ENCODE data around the gene TMEM18.

The TMEM18 gene

DNA sequence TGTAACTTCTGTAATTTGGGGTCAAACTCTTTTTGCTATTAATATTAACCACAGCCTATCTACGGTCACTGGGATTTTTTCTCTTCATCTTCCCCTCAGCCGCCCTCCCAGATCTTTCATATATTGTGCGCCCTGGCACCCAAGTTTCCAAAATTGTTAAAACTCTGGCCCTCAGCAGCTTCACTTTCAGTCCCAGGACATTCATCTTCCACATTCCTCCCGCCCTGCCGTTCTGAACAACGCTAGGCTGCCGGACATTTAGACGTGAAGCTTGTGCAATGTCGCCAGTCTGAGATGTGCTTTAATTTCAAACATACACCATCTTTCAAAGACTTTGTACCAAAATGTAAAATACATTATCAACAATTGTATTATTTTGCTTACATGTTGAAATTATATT is 1.8 kb upstream of the TMEM18 start:
- Histone ChIP-seq H3K36me3 (ENCODE audit: insufficient read depth, low read length) (peaks cover 4% of the 10 kb centered on the region; the same call in 1 of the 2 replicates), H3K9me3 (ENCODE audit: low read depth, low read length) (no peaks in the 10 kb centered on the region), H3K27ac (no peak overlapping the region), H3K9ac (ENCODE audit: insufficient read length) (no peak overlapping the region), H3K4me3 (no peak overlapping the region)
- TF ChIP-seq POLR2AphosphoS5 (IDR thresholded peaks at IDR 0.05; ENCODE audit: borderline replicate concordance, low read depth, low read length) (no peak), FOXP2 (optimal IDR thresholded peaks at IDR 0.05; ENCODE audit: control extremely low read depth, extremely low read length, insufficient read depth) (no peak), EZH2 (IDR thresholded peaks at IDR 0.05) (no peak)
- DNase-seq (ENCODE audit: low read depth, low spot score) = no peak

GRCh38 chr2:677959-678550 is 849 bp upstream of the TMEM18 start:
- DNase-seq (ENCODE audit: low read depth, low spot score) = no peak
- TF ChIP-seq POLR2AphosphoS5 (IDR thresholded peaks at IDR 0.05; ENCODE audit: borderline replicate concordance, low read depth, low read length) (no peak), FOXP2 (optimal IDR thresholded peaks at IDR 0.05; ENCODE audit: control extremely low read depth, extremely low read length, insufficient read depth) (no peak), EZH2 (IDR thresholded peaks at IDR 0.05) (no peak)
- peak overlapping the region; percentile 99 for H3K27ac ChIP-seq
- H3K9me3 ChIP-seq (ENCODE audit: low read depth, low read length) = no peaks in the 10 kb centered on the region
- H3K36me3 ChIP-seq (ENCODE audit: insufficient read depth, low read length) = peaks cover 6% of the 10 kb centered on the region; the same call in 1 of the 2 replicates
- H3K4me3 ChIP-seq = peak overlapping the region; percentile 98
- peak overlapping the region; percentile 100 for H3K9ac ChIP-seq (ENCODE audit: insufficient read length)

- H3K36me3 ChIP-seq (ENCODE audit: insufficient read depth, low read length) = peaks cover 17% of the 10 kb centered on the region; the same call in 1 of the 2 replicates
- DNase-seq (ENCODE audit: low read depth, low spot score) = peak; percentile 65
- no peaks in the 10 kb centered on the region for H3K9me3 ChIP-seq (ENCODE audit: low read depth, low read length)
- no peak overlapping the region for H3K27ac ChIP-seq
- no peak for TF ChIP-seq FOXP2 (optimal IDR thresholded peaks at IDR 0.05; ENCODE audit: control extremely low read depth, extremely low read length, insufficient read depth)
- peak overlapping the region; percentile 51 for H3K9ac ChIP-seq (ENCODE audit: insufficient read length)
- peak overlapping the region; percentile 89 for H3K4me3 ChIP-seq
Observed at GRCh38 chr2:676647-677055, 555 bp downstream of the TMEM18 start.

DNA sequence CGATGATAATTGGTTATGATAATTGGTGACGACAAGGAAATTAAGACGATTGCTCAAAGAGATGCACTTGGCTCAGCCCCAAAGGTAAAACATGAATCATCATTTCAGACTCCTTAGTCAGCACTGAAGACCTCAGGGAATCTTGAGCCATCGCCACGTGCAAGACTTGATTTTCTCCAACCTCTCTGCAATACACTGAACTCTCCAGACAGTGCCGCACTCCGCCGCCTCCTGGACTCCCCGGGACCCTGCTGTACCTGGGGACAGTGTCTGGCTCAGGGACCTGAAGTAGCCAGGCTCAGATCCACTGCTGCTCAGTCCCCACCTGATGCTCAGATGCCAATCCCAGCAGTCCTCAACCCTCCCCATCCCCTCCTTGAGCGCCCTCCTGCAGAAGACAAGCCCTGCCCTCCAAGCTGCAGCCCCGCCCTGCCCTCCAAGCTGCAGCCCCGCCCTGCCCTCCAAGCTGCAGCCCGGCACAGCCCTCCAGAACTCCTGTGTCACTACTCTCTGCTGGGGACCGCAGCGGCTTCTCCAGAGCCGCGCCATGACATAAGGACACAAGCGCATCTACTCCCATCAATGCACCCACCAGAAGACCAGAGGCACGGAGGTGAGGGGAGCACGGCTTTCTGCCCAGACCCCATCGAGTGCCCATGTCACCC is 1.1 kb downstream of the TMEM18 start:
- no peaks in the 10 kb centered on the region for H3K9me3 ChIP-seq (ENCODE audit: low read depth, low read length)
- no peak for DNase-seq (ENCODE audit: low read depth, low spot score)
- H3K36me3 ChIP-seq (ENCODE audit: insufficient read depth, low read length) = peaks cover 17% of the 10 kb centered on the region; the same call in 1 of the 2 replicates
- H3K9ac ChIP-seq (ENCODE audit: insufficient read length) = peak overlapping the region; percentile 57
- H3K4me3 ChIP-seq = peak overlapping the region; percentile 89
- H3K27ac ChIP-seq = no peak overlapping the region
- TF ChIP-seq POLR2AphosphoS5 (IDR thresholded peaks at IDR 0.05; ENCODE audit: borderline replicate concordance, low read depth, low read length) (no peak), EZH2 (IDR thresholded peaks at IDR 0.05) (no peak), FOXP2 (optimal IDR thresholded peaks at IDR 0.05; ENCODE audit: control extremely low read depth, extremely low read length, insufficient read depth) (no peak)

DNA sequence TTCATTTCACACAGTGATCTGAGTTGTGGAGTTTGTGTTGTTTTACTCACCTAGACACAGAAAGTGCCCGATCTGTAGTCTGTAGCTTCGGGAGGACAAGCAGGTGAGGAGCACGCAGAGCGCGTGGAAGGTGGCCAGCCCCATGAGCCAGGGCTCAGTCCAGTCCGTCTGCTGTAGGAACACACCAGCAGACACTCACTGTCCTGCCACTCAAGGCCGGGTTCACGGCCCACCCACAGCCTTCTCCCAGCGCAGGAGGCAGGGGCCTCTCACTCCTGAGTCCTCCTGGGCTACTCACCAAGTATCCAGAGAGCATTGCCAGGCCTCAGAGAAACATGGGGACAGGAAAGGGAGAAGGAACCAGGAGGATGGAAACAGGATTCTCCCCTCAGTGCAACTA is 1.7 kb downstream of the TMEM18 start:
- Histone ChIP-seq H3K36me3 (ENCODE audit: insufficient read depth, low read length) (peaks cover 24% of the 10 kb centered on the region; the same call in 1 of the 2 replicates), H3K9ac (ENCODE audit: insufficient read length) (peak overlapping the region; percentile 57), H3K27ac (no peak overlapping the region), H3K9me3 (ENCODE audit: low read depth, low read length) (no peaks in the 10 kb centered on the region), H3K4me3 (peak overlapping the region; percentile 89; the same call in 1 of the 2 replicates)
- no peak for TF ChIP-seq EZH2 (IDR thresholded peaks at IDR 0.05)
- TF ChIP-seq POLR2AphosphoS5 (IDR thresholded peaks at IDR 0.05; ENCODE audit: borderline replicate concordance, low read depth, low read length) = no peak
- TF ChIP-seq FOXP2 (optimal IDR thresholded peaks at IDR 0.05; ENCODE audit: control extremely low read depth, extremely low read length, insufficient read depth) = no peak
- DNase-seq (ENCODE audit: low read depth, low spot score) = no peak

- no peak for DNase-seq (ENCODE audit: low read depth, low spot score)
- no peak overlapping the region for H3K27ac ChIP-seq
- peaks cover 28% of the 10 kb centered on the region; the same call in 1 of the 2 replicates for H3K36me3 ChIP-seq (ENCODE audit: insufficient read depth, low read length)
- no peak overlapping the region for H3K9ac ChIP-seq (ENCODE audit: insufficient read length)
- no peak overlapping the region for H3K4me3 ChIP-seq
- no peaks in the 10 kb centered on the region for H3K9me3 ChIP-seq (ENCODE audit: low read depth, low read length)
- no peak for TF ChIP-seq FOXP2 (optimal IDR thresholded peaks at IDR 0.05; ENCODE audit: control extremely low read depth, extremely low read length, insufficient read depth)
- TF ChIP-seq POLR2AphosphoS5 (IDR thresholded peaks at IDR 0.05; ENCODE audit: borderline replicate concordance, low read depth, low read length) = no peak
- TF ChIP-seq EZH2 (IDR thresholded peaks at IDR 0.05) = no peak
Observed at GRCh38 chr2:675051-675450, 2.2 kb downstream of the TMEM18 start.

- Histone ChIP-seq H3K27ac (no peak overlapping the region), H3K9me3 (ENCODE audit: low read depth, low read length) (no peaks in the 10 kb centered on the region), H3K9ac (ENCODE audit: insufficient read length) (no peak overlapping the region), H3K36me3 (ENCODE audit: insufficient read depth, low read length) (peaks cover 34% of the 10 kb centered on the region), H3K4me3 (no peak overlapping the region)
- DNase-seq (ENCODE audit: low read depth, low spot score) = no peak
- TF ChIP-seq FOXP2 (optimal IDR thresholded peaks at IDR 0.05; ENCODE audit: control extremely low read depth, extremely low read length, insufficient read depth) (no peak), EZH2 (IDR thresholded peaks at IDR 0.05) (no peak), POLR2AphosphoS5 (IDR thresholded peaks at IDR 0.05; ENCODE audit: borderline replicate concordance, low read depth, low read length) (no peak)
Observed at GRCh38 chr2:674321-674985, 2.8 kb downstream of the TMEM18 start.

DNA sequence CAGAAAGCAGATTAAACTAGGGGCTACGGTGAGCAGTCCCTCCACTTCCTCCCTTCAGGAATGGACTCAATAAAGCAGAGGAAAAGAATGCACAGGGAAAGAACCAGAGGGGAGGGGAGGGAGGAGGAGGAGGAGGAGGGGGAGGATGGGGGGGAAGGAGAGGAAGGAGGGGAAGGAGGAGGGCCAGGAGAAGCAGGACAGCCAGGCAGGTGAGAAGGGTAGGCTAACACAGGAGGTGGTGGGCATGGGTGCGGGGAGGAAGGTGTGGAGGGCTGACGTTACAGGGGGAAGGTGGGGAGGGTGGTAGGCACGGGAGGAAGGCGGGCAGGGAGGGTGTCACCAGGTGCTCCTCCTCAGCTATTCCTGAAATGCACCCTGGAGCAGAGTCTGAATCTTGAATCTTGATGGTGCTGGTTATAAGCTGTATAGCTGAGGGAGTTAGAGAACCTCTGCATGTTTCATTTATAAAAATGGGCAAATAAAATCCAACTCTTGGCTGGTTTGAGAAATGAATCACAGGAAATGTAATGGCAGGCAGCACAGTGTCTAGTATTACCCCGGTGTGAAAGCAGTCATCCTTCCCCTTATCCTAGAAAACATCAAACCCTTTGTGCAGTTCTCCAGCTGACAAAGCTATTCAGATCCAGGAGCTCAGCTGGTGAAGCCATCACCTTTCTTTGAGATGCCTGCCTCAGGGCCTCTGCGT is 3.4 kb downstream of the TMEM18 start:
- H3K27ac ChIP-seq = no peak overlapping the region
- no peaks in the 10 kb centered on the region for H3K9me3 ChIP-seq (ENCODE audit: low read depth, low read length)
- no peak for DNase-seq (ENCODE audit: low read depth, low spot score)
- TF ChIP-seq EZH2 (IDR thresholded peaks at IDR 0.05) (no peak), FOXP2 (optimal IDR thresholded peaks at IDR 0.05; ENCODE audit: control extremely low read depth, extremely low read length, insufficient read depth) (no peak), POLR2AphosphoS5 (IDR thresholded peaks at IDR 0.05; ENCODE audit: borderline replicate concordance, low read depth, low read length) (no peak)
- H3K4me3 ChIP-seq = no peak overlapping the region
- H3K36me3 ChIP-seq (ENCODE audit: insufficient read depth, low read length) = peaks cover 40% of the 10 kb centered on the region
- H3K9ac ChIP-seq (ENCODE audit: insufficient read length) = no peak overlapping the region

Data from SK-N-MC (cell line).